HG03175 (cell line): ENCODE data around the gene MANBA.
"Not testable (repeated sequence)": the region's sequence is repeated elsewhere in the genome, so short reads cannot be mapped to it uniquely, and the experiment has no call there.

Source experiments
- ATAC-seq: cut with Tn5 transposase; IDR thresholded peaks from one replicate; pipeline ENCODE4 v1.9.1; 2021; ENCODE audit warnings: mild to moderate bottlenecking, moderate library complexity; ENCODE audit not compliant: unreplicated experiment

MANBA gene

DNA sequence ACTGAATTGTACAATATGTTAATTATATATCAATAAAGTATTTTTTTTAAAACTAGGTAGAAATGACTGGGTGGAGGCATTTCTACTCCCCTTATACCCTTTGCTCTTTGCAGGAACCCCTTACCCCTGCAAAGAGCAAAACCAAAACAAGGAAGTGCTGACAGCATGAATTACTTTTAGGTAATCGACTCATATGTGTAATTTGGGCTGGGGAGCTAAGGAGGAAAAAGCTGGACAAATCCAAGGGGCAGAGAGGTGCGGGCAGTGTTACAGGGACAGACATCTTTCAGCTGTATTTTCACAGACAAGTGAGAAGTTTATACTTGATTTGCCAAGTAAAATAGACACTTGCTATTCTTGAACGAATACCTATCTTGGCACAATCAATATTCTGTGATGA, 35.5 kb downstream of the MANBA start:
- ATAC-seq: no peak

DNA sequence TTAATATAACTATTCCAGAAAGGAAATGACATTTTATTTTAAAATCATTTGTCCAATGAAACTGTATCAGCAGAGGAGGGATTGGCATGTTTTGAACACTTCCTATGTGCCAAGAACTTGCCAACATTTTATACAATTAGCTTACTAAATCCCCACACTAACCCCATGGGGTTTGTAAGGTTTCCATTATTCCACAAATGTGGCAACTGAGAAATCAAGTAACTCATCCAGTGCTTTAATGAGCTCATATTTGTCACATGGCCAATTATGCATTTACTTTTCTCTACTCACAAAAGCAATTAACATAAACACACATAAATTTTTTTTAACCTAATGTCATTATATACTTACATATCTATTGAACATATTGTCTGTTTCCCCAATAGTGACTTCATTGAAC, 37.3 kb downstream of the MANBA start:
- no peak for ATAC-seq

DNA sequence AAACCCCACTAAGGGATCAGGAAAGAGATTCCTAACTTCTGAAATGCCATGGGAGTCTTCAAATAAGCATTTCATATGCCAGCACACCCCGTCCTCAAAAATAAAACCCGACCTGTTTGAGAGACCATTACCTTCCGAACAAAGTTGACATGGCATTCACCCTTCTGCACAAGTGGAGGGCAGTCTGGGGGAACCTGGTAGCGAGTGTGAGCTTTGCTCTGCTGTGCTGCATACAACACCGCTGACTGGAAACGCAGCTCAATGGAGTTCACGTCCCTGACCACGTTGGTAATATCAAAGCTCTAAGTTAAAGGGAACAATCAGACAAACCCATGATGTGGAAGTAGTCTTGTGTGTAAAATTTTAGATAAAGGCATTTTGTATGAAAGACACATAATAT, 38.0 kb downstream of the MANBA start:
- ATAC-seq: no peak

DNA sequence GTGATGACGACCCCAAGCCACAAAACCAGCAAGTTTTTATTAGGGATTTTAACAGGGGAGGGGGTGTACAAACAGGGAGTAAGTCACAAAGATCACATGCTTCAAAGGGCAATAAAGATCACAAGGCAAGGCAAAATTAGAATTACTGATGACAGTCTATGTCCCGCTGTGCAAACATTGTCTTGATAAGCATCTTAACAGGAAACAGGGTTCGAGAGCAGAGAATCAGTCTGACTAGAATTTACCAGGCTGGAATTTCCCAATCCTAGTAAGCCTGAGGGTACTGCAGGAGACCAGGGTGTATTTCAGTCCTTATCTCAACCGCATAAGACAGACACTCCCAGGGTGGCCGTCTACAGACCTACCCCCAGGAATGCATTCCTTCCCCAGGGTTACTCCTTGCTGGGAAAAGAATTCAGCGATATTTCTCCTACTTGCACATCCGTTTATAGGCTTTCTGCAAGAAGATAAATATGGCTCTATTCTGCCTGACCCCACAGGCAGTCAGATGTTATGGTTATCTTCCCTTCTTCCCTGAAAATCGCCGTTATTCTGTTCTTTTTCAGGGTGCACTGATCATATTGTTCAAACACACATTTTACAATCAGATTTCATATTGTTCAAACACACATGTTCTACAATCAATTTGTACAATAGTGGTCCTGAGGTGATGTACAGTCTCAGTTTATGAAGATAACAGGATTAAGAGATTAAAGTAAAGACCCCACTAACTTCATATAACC, 41.8 kb downstream of the MANBA start:
- ATAC-seq: not testable (repeated sequence)

DNA sequence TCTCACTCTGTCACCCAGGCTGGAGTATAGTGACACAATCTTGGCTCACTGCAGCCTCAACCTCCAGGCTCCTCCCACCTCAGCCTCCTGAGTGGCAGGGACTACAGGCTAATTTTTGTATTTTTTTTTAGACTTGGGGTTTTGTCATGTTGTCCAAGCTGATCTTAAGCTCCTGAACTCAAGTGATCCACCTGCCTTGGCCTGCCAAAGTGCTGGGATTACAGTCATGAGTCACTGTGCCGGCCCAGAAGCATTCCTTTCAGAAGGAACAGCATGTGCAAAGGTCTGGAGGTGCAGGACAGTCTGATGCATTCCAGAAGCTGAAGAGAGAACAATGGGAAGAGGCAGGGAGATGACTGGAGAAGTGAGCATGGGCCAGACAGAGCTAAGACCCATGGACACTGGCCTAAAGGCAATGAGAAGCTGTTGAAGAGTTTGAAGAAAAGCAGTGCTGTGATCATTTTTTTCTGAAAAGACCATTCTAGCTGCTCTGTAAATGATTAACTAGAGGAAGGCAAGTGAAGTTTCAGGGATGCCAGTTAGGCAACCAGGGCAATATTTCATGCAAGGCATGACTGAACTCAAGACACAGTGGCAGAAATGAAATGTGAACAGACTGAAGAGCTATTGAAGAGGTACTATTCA, 43.2 kb downstream of the MANBA start:
- no peak for ATAC-seq

DNA sequence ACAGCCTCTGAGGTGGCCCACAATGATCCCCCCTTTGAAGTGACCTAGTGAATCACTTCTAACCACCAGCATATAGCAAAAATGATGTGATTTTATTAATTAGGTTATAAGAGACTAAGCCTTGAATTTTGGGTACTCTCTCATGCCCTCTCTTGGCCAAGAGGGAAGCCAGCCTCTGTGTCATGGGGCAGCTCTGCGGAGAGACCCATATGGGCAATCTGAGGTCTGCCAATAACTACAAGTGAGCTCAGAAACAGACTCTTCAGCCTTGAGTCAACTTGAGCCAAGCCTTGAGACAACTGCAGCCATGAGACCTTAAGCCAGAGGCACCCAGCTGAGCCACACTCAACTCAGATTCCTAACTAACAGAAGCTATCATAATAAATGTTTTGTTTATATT, 45.7 kb downstream of the MANBA start:
- no peak for ATAC-seq

DNA sequence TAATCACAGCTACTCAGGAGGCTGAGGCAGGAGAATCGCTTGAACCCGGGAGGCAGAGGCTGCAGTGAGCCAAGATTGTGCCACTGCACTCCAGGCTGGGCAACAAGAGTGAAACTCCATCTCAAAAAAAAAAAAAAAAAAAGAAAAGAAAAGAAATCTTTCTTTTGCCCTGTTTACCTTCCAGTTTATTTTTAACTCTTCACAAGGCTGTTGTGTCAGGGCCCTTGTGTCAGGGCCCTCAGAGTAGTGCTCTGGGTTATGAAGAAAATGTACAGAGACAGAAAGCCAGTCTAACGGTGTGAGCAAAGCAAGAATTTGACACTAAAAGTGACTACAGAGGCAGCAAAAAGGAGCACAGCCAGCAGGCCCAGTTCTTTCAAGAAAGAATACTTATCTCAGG, 47.0 kb downstream of the MANBA start:
- not testable (repeated sequence) for ATAC-seq

DNA sequence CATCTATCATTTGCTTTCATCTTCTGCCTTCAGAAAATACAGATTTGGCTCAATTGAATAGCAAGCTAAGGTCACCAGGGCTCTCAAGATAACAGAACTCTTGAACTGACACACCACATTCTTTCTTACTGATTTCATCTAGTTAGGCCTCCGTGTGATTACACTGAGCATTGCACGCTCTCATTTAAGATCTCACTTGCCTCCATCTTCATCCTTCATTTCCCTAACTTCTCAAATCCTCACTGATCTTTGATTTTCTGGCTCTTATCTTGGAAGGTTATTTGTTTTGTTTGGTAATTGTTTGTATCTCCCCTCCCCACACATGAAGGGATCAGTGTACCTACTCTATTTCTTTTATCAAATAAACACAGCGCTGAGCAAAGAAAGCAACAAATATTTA, 47.7 kb downstream of the MANBA start:
- no peak for ATAC-seq

DNA sequence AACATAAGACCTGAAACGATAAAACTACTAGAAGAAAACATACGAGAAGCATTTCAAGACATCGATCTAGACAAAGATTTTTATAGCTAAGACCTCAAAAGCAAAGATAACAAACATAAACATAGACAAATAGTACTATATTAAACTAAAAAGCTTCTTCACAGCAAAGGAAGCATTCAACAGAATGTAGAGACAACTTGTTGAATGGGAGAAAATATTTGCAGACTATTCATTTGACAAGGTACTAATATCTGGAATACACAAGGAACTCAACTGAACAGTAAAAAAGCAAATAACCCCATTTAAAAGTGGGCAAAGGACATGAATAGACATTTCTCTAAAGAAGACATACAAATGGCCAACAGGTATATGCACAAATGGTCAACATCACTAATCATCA, 49.8 kb downstream of the MANBA start:
- no peak for ATAC-seq

DNA sequence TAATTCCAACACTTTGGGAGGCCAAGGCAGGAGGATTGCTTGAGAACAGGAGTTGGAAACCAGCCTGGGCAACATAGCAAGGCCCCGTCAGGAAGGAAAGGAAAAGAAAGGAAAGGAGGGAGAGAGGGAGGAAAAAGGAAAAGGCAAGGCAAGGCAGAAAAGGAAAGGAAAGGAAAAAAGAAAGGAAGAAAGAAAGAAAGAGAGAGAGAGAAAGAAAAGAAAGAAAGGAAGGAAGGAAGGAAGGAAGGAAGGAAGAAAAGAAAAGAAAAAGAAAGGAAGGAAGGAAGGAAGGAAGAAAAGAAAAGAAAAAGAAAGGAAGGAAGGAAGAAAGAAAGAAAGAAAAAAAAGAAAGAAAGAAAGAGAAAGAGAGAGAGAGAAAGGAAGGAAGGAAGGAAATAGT, 51.7 kb downstream of the MANBA start:
- not testable (repeated sequence) for ATAC-seq

DNA sequence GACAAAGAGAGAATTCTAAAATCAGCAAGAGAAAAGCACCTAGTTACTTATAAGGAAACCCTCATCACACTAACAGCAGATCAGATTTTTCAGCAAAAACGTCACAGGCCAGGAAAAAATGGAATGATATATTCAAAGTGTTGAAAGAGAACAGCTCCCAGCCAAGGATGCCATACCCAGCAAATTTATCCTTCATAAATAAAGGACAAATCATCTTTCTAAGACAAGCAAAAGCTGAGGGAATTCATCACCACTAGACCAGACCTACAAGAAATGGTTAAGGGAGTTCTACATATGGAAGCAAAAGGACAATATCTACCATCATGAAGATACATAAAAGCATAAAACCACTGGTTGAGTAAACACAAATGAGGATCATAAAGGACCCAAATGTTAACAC, 53.6 kb downstream of the MANBA start:
- ATAC-seq: no peak

DNA sequence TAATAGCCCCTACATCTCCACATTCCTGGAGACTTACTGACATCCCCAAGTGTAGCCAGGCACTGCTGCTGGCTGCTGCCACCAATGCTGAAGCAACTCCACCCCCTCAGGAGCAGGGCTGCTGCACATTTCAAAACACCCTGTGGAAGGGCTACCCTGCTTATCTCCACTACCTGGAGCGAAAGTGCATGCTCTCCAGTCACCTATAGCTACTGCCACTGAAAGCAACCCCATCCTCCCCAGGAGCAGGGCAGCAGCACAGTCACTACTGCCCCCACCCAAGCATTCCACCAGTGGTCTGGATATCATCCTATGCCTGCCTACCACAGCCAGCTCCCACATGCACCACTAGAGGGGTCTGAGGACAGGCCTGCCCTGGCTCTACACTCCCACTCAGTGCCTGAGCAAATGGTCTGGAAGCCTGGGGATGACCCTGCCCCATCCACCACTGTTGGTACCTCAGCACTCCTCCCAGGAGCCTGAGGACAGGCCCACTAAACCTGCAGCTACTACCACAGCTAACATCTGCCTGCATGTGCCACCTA, 55.3 kb downstream of the MANBA start:
- no peak for ATAC-seq

DNA sequence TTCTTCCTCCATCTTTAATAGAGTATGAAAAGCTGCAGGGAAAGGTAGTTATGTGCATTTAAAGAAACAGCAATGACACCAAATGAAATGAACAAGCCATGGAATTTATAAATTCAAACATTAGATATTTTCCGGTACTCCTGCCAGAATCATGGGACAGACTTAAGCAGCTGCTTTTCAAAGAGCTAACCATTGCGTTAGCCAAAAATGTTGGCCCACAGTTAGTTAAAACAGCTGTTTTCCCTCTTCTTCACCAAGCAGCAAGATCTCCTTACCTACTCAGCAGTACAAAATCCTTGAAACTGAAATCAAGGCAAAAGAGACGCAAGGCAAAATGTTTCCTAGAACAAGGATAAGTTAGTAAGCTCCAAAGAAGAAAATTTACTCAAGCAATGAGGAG, 64.0 kb downstream of the MANBA start:
- no peak for ATAC-seq

DNA sequence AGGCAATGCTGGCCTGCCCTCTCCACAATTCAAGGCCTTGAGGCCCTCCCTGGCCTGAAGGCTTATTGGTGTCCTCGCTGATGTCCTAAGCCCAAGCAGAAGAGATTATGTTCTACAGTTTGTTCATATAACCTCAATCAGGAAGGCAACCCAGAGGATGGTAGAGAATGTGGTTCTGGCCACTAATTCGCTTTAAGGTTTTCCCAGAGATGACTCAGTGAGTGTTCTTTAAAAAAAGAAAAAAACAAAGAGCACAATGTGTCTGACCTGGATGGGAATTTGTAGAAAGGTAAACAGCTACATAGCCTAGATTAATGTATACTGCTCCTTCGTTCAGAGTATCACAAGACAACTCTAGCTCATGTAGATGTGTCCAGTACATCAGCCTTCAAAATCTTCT, 66.0 kb downstream of the MANBA start:
- ATAC-seq: no peak

DNA sequence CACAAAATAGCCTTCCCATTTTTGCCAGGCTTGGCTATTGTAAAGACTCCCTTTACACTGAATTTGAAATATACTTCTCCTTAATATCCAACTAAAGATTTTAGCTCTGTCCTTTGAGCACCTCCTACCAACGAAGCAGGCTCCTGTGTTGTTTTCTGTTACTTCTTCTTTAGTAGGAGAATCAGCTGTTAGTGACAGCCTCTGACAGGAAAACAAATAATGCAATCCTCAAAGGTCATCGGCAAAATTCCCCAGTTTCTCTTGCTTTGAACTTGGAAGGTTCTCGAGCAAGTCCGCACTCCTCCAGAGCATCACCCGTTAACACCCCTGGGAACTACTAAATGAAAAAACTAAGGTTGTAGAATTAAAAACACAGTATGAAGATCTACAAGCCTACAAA, 66.9 kb downstream of the MANBA start:
- no peak for ATAC-seq

DNA sequence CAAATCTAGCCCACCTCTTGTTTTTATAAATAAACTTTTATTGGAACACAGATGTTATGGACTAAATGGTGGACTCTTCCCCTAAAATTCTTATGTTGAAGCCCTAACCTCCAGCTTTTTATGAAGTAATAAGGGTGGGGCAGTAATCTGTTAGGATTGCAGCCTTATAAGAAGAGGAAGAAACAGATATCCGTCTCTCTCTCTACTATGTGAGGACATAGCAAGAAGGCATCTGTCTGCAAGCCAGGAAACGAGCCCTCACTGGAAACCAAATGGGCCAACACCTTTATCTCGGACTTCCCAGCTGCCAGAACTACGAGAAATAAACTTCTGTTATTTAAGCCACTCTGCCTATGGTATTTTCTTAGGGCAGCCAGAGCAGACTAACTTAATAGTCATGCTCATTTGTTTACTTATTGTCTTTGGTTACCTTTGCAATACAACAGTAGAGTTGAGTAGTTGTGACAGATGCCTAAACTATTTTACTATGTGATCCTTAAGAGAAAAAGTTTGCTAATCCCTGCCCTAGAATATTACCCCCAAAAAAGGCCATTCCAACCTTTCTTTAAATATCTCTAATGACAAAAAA, 67.4 kb downstream of the MANBA start:
- ATAC-seq: no peak

DNA sequence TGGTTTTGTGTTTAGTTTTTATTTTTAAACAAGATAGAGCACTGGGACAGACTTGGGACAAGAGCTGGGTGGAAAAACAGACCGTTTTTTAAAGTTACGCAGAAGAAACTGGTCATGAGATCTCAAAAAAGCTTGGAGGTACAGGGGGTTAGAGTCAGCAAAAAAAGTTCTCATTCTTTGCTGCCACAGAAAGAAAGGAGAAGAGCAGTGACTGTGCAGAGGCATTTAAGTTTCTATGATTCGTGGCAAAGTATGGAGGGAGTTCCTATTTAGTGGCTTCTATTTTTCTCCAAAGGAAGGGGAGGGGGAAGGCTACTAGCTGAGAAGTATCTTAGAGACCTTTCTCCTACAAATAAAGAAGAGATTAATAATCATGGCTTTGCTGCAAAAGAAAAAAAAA, 68.3 kb downstream of the MANBA start:
- ATAC-seq: no peak

DNA sequence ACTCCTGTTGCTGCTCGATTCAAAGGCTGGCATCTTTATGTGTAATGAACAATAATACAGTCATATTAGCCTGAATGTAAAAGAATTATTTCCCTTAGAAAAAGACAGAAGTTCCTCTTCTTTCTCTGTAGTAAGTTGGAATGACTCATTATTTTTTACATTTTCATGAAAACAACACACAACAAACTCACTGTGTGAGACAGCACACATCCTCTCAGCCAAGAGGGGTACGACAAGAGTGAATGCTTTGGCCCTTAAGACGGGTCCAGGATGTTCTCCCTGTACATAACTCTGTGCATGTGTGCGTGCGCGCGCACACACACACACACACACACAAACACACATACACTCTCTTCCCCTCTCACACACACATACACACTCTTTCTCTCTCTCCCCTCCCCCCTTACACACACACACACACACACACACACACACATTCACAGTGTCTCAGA, 72.8 kb downstream of the MANBA start:
- peak; percentile 57 for ATAC-seq

DNA sequence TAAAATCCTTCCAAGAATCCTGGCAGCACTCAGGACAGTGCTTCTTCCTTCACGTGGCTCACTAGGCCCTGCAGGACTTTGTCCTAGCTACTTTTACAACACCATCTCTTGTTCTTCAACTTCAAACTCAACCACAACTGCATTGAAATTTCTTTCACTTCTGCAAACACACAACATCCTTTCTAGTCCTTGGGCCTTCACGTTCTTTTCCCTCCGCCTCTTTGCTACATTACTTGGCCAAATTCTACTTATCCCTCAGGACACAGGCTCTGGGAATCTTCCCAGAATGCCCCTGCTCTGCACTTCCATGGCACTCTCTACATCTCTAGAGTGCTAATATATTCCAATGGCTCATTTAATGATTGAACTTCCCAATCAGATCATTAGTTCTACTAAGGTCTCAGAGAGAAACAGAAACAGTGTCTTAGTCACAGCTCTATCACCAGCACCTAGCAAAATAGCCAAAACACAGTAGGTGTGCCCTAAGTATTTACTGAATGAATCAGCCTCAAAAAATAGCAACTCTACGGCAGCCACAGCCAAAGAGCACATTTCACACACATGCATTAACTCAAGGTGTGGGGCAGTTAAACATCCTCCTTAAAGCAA, 73.3 kb downstream of the MANBA start:
- peak; percentile 92 for ATAC-seq

DNA sequence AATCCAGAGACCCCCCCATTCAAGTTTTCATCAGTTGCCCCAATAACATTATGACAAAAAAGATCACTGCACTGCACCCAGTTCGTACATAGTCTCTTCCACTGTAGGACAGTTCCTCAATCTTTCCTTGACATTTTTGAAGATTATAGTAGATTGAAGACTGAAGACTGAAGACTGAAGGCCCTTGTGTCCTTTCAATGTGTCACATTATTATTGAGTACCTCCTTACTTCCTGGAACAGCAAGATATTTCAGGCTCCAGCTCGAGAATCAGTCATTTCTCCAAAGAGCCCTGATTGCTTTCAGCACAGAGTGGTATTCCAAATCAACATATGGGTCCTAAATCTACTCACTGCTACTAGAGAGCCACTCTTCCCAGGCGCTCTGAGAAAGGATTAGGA, 75.0 kb downstream of the MANBA start:
- ATAC-seq: no peak

DNA sequence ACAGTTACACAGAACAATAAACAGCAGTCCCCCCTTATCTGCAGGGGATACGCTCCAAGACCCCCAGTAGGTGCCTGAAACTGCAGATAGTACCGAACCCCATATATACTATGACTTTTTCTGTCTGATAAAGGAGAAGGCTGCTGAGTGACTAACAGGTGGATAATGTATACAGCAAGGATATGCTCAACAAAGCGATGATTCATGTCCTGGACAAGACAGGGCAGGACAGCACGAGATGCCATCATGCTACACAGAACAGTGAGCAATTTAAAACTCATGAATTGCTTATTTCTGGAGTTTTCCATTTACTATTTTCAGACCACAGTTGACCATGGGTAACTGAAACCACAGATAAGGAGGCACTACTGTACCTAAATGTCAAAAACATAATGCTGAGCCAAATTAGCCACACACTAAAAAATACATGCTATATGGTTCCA, 76.1 kb downstream of the MANBA start:
- ATAC-seq: no peak
